HepG2 (cell line): ENCODE data around the gene ST3GAL2. TPM values are rescaled to one million over a fixed set of nuclear protein-coding genes. Genes with fewer than 3 reads are reported as not detected.

Experiments used
- ARNT2 ChIP-seq: sonication (generic); formaldehyde crosslinking; IDR thresholded peaks from 2 replicates; pipeline ENCODE4 v1.8.0; 2022; ENCODE audit warnings: mild to moderate bottlenecking, low read depth, missing genetic modification reagents, moderate library complexity
- ASH2L ChIP-seq: fragments of 300-600, 200-600 bp; sonication (generic); IDR thresholded peaks from 2 replicates; pipeline ENCODE4 v1.7.0; 2017; ENCODE audit warnings: low read depth, mild to moderate bottlenecking, moderate library complexity, mixed read lengths, low read length; ENCODE audit not compliant: insufficient read length
- ATF4 ChIP-seq, 2 experiments: fragments of 450-650 bp in 1 of 2; sonication (generic) in 1 of 2; formaldehyde crosslinking; IDR thresholded peaks; 2 replicates each; pipeline versions ENCODE4 v1.5.0 to v1.8.0; 2020 to 2022; ENCODE audit warnings: mild to moderate bottlenecking in 1 of 2, missing genetic modification reagents in 1 of 2
- BRF2 ChIP-seq: sonication (generic); formaldehyde crosslinking; IDR thresholded peaks from 2 replicates; pipeline ENCODE4 v1.8.1; 2022; ENCODE audit warnings: mild to moderate bottlenecking, missing genetic modification reagents
- CENPT ChIP-seq: sonication (generic); formaldehyde crosslinking; IDR thresholded peaks from 2 replicates; pipeline ENCODE4 v1.8.0; 2022; ENCODE audit warnings: low read depth, mild to moderate bottlenecking, moderate library complexity, missing genetic modification reagents
- EP300 ChIP-seq, 3 experiments: sonication (generic) in 1 of 3; formaldehyde crosslinking in 1 of 3; IDR thresholded peaks; 2 replicates each; pipeline versions ENCODE4 v1.5.1 to v1.6.1; 2011 to 2020; ENCODE audit warnings: low read depth in 2 of 3, low read length in 2 of 3, borderline replicate concordance in 1 of 3, improper control_type of control experiment in 1 of 3, mild to moderate bottlenecking in 1 of 3, missing genetic modification reagents in 1 of 3, moderate library complexity in 1 of 3
- FOXP4 ChIP-seq: sonication (generic); formaldehyde crosslinking; IDR thresholded peaks from 2 replicates; pipeline ENCODE4 v1.4.0; 2020; ENCODE audit warnings: missing genetic modification reagents
- HNRNPUL1 ChIP-seq: fragments of 200-400 bp; formaldehyde crosslinking; IDR thresholded peaks from 2 replicates; pipeline ENCODE4 v1.6.1; 2017; ENCODE audit warnings: low read depth, mild to moderate bottlenecking, low read length, moderate library complexity
- MAFG ChIP-seq: sonication (generic); formaldehyde crosslinking; IDR thresholded peaks from 2 replicates; pipeline ENCODE4 v1.5.1; 2020; ENCODE audit warnings: mild to moderate bottlenecking, missing genetic modification reagents
- NCOA1 ChIP-seq: sonication (generic); formaldehyde crosslinking; IDR thresholded peaks from 2 replicates; pipeline ENCODE4 v1.9.0; 2021; ENCODE audit warnings: missing genetic modification reagents
- NFE2L2 ChIP-seq: fragments of 150-350 bp; IDR thresholded peaks from 2 replicates; pipeline ENCODE4 v1.6.1; 2014; ENCODE audit warnings: low read length
- PHF8 ChIP-seq: sonication (generic); formaldehyde crosslinking; IDR thresholded peaks from 2 replicates; pipeline ENCODE4 v1.5.0; 2020; ENCODE audit warnings: missing genetic modification reagents
- RBAK ChIP-seq: sonication (generic); formaldehyde crosslinking; IDR thresholded peaks from 2 replicates; pipeline ENCODE4 v1.5.1; 2020; ENCODE audit warnings: mild to moderate bottlenecking, missing genetic modification reagents
- SOX13 ChIP-seq, 3 experiments: fragments of 450-650 bp in 1 of 3; sonication (generic) in 1 of 3; formaldehyde crosslinking in 1 of 3; IDR thresholded peaks in 2 of 3; conservative IDR thresholded peaks in 1 of 3; 2 replicates each; pipeline versions ENCODE4 v1.5.0 to v1.6.1; 2016 to 2020; ENCODE audit warnings: antibody characterized with exemption in 1 of 3, mild to moderate bottlenecking in 1 of 3, missing compliant biosample characterization in 1 of 3, missing genetic modification reagents in 1 of 3, moderate library complexity in 1 of 3
- SP1 ChIP-seq, 2 experiments: fragments of 450-650 bp in 1 of 2; sonication (generic) in 1 of 2; formaldehyde crosslinking in 1 of 2; IDR thresholded peaks; 2 replicates each; pipeline versions ENCODE4 v1.4.0 to v1.6.1; 2016 to 2020; ENCODE audit warnings: missing genetic modification reagents in 1 of 2
- SP4 ChIP-seq: sonication (generic); formaldehyde crosslinking; IDR thresholded peaks from 2 replicates; pipeline ENCODE4 v1.8.1; 2023; ENCODE audit warnings: mild to moderate bottlenecking, missing genetic modification reagents
- ZFX ChIP-seq: sonication (generic); formaldehyde crosslinking; IDR thresholded peaks from 2 replicates; pipeline ENCODE4 v1.4.0; 2020; ENCODE audit warnings: mild to moderate bottlenecking, low read depth, missing genetic modification reagents, moderate library complexity
- ZIK1 ChIP-seq: sonication (generic); formaldehyde crosslinking; IDR thresholded peaks from 2 replicates; pipeline ENCODE4 v1.5.0; 2020; ENCODE audit warnings: mild to moderate bottlenecking, low read depth, missing genetic modification reagents, borderline replicate concordance
- ZNF276 ChIP-seq: sonication (generic); formaldehyde crosslinking; IDR thresholded peaks from 2 replicates; pipeline ENCODE4 v1.4.0; 2020; ENCODE audit warnings: mild to moderate bottlenecking, low read depth, missing genetic modification reagents
- polyA plus RNA-seq, 8 experiments: library from polyadenylated mRNA; depleted of rRNA in 3 of 8; stranded (reverse) in 7 of 8; unstranded in 1 of 8; fragments of >200 nt; fragmentation: Illumina TruSeq in 4 of 8; extraction: Trizol in 4 of 8; gene quantifications; 2 replicates each; pipeline versions ENCODE4 v1.2.1 to v1.2.3, GENCODE V29; 2011 to 2016; ENCODE audit warnings: low read depth in 4 of 8, missing spikeins in 1 of 8, mixed read lengths in 1 of 8; ENCODE audit not compliant: insufficient read depth in 1 of 8
- total RNA-seq, 5 experiments: library from RNA; depleted of rRNA; stranded (reverse); fragments of >200 nt; fragmentation: Illumina TruSeq; extraction: Trizol; gene quantifications; 2 replicates each; pipeline ENCODE4 v1.2.3, GENCODE V29; 2016; ENCODE audit warnings: low read depth in 1 of 5

Gene ST3GAL2
- total and polyA plus RNA-seq, 2 of the 13 experiments (the other 11 are each of a cell fraction or from before 2014, with no cell fraction given), result 16.3 to 24.9 TPM

GRCh38 chr16:70381604-70382342 is 57.1 kb downstream of the ST3GAL2 start (continued):
- TF ChIP-seq NCOA1 (CRISPR knock-in tag), result 0 out of 2 replicates have a peak, but pooled peaks have one; percentile 14
- TF ChIP-seq NFE2L2, result no peak
- TF ChIP-seq SP1 (IDR thresholded peaks at IDR 0.05), result no peak
- TF ChIP-seq SP1 (CRISPR knock-in tag; IDR thresholded peaks at IDR 0.05), result 0 out of 2 replicates have a peak, but pooled peaks have one; percentile 1
- TF ChIP-seq EP300 (IDR thresholded peaks at IDR 0.05; ENCODE audit: low read depth in 2 of 2, low read length in 2 of 2), result no peak
- TF ChIP-seq EP300 (CRISPR knock-in tag; IDR thresholded peaks at IDR 0.05; ENCODE audit: borderline replicate concordance), result no peak
- TF ChIP-seq ZNF276 (CRISPR knock-in tag), result 0 out of 2 replicates have a peak, but pooled peaks have one; percentile 14
- 0 out of 2 replicates have a peak, but pooled peaks have one; percentile 1 for TF ChIP-seq FOXP4 (CRISPR knock-in tag)
- TF ChIP-seq RBAK (CRISPR knock-in tag), result peak; percentile 57; the same call in 1 of the 2 replicates
- TF ChIP-seq ASH2L, result peak; percentile 23
- peak; percentile 89; the same call in 1 of the 2 replicates for TF ChIP-seq CENPT (CRISPR knock-in tag)
- peak in 1 of 2 experiments; percentile 51; a peak in 1 of 4 replicates for TF ChIP-seq ATF4 (CRISPR knock-in tag; IDR thresholded peaks at IDR 0.05)
- TF ChIP-seq PHF8, result peak; percentile 85
- TF ChIP-seq MAFG (CRISPR knock-in tag), result no peak
- TF ChIP-seq ZFX (CRISPR knock-in tag), result peak; percentile 83
- peak; percentile 49; the same call in 1 of the 2 replicates for TF ChIP-seq SP4 (CRISPR knock-in tag)
- TF ChIP-seq HNRNPUL1, result no peak
- TF ChIP-seq SOX13 (IDR thresholded peaks at IDR 0.05), result 0 out of 2 replicates have a peak, but pooled peaks have one; percentile 5
- no peak for TF ChIP-seq SOX13 (CRISPR knock-in tag; conservative IDR thresholded peaks at IDR 0.05 in 1 of 2, IDR thresholded peaks at IDR 0.05 in 1 of 2)
- TF ChIP-seq ARNT2 (CRISPR knock-in tag), result 0 out of 2 replicates have a peak, but pooled peaks have one; percentile 19
- TF ChIP-seq BRF2 (CRISPR knock-in tag), result no peak
- peak; percentile 75; the same call in 1 of the 2 replicates for TF ChIP-seq ZIK1 (CRISPR knock-in tag)
